HepG2 (cell line): Measurements from ENCODE around the gene THSD4.

Experiments used
- GTF2F1 ChIP-seq: fragments of 150-350 bp; IDR thresholded peaks from 2 replicates; pipeline ENCODE4 v1.6.1; 2014; ENCODE audit warnings: low read length
- KMT2A ChIP-seq: sonication (generic); formaldehyde crosslinking; IDR thresholded peaks from 2 replicates; pipeline ENCODE4 v1.4.0; 2020; ENCODE audit warnings: missing genetic modification reagents
- NR2F6 ChIP-seq, 2 experiments: IDR thresholded peaks; 2 replicates each; pipeline ENCODE4 v1.6.1; 2016; ENCODE audit warnings: antibody characterized with exemption in 1 of 2, mild to moderate bottlenecking in 1 of 2
- TF ChIP-seq, protein P1 (sequence below): sonication (generic); formaldehyde crosslinking; IDR thresholded peaks from 2 replicates; pipeline ENCODE4 v1.5.0; 2020; ENCODE audit warnings: mild to moderate bottlenecking, missing genetic modification reagents, borderline replicate concordance

DNA sequence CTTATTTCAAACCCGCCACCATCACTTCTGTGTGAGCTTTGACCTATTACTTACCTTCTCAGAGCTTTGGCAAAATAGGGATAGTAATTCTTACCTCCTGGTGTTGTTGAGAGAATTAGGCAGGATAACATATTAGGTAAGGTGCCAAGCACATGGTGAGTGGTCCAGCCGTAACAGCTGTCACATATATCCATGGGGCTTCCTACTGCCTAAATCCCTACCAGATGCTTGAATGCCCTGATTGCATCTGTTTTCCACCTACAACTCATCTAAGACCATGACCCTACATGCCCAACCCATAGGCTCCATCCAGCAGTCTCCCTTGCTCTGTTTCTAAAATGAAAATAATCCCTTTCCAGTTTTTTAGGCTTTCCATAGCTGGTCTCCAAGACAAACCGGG is 532.8 kb downstream of the THSD4 start:
- TF ChIP-seq GTF2F1: no peak
- TF ChIP-seq NR2F6 (IDR thresholded peaks at IDR 0.05): no peak
- TF ChIP-seq NR2F6 (CRISPR knock-in tag; IDR thresholded peaks at IDR 0.05): no peak
- TF ChIP-seq, protein P1, sequence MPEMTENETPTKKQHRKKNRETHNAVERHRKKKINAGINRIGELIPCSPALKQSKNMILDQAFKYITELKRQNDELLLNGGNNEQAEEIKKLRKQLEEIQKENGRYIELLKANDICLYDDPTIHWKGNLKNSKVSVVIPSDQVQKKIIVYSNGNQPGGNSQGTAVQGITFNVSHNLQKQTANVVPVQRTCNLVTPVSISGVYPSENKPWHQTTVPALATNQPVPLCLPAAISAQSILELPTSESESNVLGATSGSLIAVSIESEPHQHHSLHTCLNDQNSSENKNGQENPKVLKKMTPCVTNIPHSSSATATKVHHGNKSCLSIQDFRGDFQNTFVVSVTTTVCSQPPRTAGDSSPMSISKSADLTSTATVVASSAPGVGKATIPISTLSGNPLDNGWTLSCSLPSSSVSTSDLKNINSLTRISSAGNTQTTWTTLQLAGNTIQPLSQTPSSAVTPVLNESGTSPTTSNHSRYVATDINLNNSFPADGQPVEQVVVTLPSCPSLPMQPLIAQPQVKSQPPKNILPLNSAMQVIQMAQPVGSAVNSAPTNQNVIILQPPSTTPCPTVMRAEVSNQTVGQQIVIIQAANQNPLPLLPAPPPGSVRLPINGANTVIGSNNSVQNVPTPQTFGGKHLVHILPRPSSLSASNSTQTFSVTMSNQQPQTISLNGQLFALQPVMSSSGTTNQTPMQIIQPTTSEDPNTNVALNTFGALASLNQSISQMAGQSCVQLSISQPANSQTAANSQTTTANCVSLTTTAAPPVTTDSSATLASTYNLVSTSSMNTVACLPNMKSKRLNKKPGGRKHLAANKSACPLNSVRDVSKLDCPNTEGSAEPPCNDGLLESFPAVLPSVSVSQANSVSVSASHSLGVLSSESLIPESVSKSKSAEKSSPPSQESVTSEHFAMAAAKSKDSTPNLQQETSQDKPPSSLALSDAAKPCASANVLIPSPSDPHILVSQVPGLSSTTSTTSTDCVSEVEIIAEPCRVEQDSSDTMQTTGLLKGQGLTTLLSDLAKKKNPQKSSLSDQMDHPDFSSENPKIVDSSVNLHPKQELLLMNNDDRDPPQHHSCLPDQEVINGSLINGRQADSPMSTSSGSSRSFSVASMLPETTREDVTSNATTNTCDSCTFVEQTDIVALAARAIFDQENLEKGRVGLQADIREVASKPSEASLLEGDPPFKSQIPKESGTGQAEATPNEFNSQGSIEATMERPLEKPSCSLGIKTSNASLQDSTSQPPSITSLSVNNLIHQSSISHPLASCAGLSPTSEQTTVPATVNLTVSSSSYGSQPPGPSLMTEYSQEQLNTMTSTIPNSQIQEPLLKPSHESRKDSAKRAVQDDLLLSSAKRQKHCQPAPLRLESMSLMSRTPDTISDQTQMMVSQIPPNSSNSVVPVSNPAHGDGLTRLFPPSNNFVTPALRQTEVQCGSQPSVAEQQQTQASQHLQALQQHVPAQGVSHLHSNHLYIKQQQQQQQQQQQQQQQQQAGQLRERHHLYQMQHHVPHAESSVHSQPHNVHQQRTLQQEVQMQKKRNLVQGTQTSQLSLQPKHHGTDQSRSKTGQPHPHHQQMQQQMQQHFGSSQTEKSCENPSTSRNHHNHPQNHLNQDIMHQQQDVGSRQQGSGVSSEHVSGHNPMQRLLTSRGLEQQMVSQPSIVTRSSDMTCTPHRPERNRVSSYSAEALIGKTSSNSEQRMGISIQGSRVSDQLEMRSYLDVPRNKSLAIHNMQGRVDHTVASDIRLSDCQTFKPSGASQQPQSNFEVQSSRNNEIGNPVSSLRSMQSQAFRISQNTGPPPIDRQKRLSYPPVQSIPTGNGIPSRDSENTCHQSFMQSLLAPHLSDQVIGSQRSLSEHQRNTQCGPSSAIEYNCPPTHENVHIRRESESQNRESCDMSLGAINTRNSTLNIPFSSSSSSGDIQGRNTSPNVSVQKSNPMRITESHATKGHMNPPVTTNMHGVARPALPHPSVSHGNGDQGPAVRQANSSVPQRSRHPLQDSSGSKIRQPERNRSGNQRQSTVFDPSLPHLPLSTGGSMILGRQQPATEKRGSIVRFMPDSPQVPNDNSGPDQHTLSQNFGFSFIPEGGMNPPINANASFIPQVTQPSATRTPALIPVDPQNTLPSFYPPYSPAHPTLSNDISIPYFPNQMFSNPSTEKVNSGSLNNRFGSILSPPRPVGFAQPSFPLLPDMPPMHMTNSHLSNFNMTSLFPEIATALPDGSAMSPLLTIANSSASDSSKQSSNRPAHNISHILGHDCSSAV (CRISPR knock-in tag): no peak
- TF ChIP-seq KMT2A: no peak
